GM23338 (cell line): ENCODE data around the gene PTRHD1. TPM values are rescaled to one million over a fixed set of nuclear protein-coding genes. Genes with fewer than 3 reads are reported as not detected.

Source experiments
- ATAC-seq: fragments of 200-7000 bp; cut with Tn5 transposase; 3 replicates; pipeline ENCODE4 v1.9.1; 2020
- DNase-seq: peaks from one replicate; pipeline ENCODE4 v3.0.0-alpha.2; 2015; ENCODE audit warnings: low spot score
- H2AFZ ChIP-seq: fragments of 200-600 bp; sonication (generic); 2 replicates; pipeline ENCODE4 v1.8.0; 2016; ENCODE audit warnings: antibody characterized with exemption, mild to moderate bottlenecking, moderate library complexity
- H3F3A ChIP-seq: fragments of 200-600 bp; sonication (generic); replicated peaks from 2 replicates; pipeline ENCODE4 v1.8.0; 2017; ENCODE audit warnings: antibody characterized with exemption, mixed run types, low read depth
- H3K27ac ChIP-seq: fragments of 200-600 bp; sonication (generic); 2 replicates; pipeline ENCODE4 v1.6.1; 2016; ENCODE audit warnings: low read depth
- H3K27me3 ChIP-seq: fragments of 200-600 bp; sonication (generic); 2 replicates; pipeline ENCODE4 v1.8.0; 2016; ENCODE audit warnings: mild to moderate bottlenecking, mixed run types, moderate library complexity; ENCODE audit not compliant: insufficient read depth
- H3K36me3 ChIP-seq: fragments of 200-600 bp; sonication (generic); 2 replicates; pipeline ENCODE4 v1.8.0; 2016; ENCODE audit warnings: mild to moderate bottlenecking; ENCODE audit not compliant: insufficient read depth
- H3K4me1 ChIP-seq: fragments of 200-600 bp; sonication (generic); 2 replicates; pipeline ENCODE4 v1.8.0; 2016; ENCODE audit warnings: mild to moderate bottlenecking, moderate library complexity; ENCODE audit not compliant: insufficient read depth
- H3K4me2 ChIP-seq: fragments of 200-600 bp; sonication (generic); 2 replicates; pipeline ENCODE4 v1.7.1; 2017; ENCODE audit warnings: mixed run types
- H3K4me3 ChIP-seq: fragments of 200-600 bp; sonication (generic); 2 replicates; pipeline ENCODE4 v1.6.1; 2016; ENCODE audit warnings: mixed run types
- H3K79me2 ChIP-seq: fragments of 200-600 bp; sonication (generic); replicated peaks from 2 replicates; pipeline ENCODE4 v1.8.0; 2017; ENCODE audit warnings: mild to moderate bottlenecking; ENCODE audit not compliant: insufficient read depth
- H3K9me2 ChIP-seq: fragments of 200-600 bp; sonication (generic); 2 replicates; pipeline ENCODE4 v1.8.0; 2017; ENCODE audit not compliant: insufficient read depth
- H4K20me1 ChIP-seq: fragments of 200-600 bp; sonication (generic); replicated peaks from 2 replicates; pipeline ENCODE4 v1.8.0; 2017; ENCODE audit warnings: mild to moderate bottlenecking; ENCODE audit not compliant: insufficient read depth
- H3K27ac Mint-ChIP-seq: 2 replicates; pipeline ENCODE4 v1.8.0; 2020; ENCODE audit warnings: inconsistent platforms, mild to moderate bottlenecking, moderate library complexity, mixed read lengths
- H3K27me3 Mint-ChIP-seq: 3 replicates; pipeline ENCODE4 v1.8.0; 2022; ENCODE audit warnings: low read depth, mild to moderate bottlenecking, moderate library complexity, mixed read lengths, inconsistent platforms; ENCODE audit not compliant: insufficient read depth, poor library complexity
- H3K36me3 Mint-ChIP-seq: 3 replicates; pipeline ENCODE4 v1.8.0; 2021; ENCODE audit warnings: low read depth, mild to moderate bottlenecking, inconsistent platforms, moderate library complexity, mixed read lengths
- H3K4me1 Mint-ChIP-seq: 3 replicates; pipeline ENCODE4 v1.8.0; 2020; ENCODE audit warnings: mild to moderate bottlenecking, inconsistent platforms, mixed read lengths
- H3K4me3 Mint-ChIP-seq: 3 replicates; pipeline ENCODE4 v1.8.0; 2021; ENCODE audit warnings: moderate library complexity, mild to moderate bottlenecking, inconsistent platforms, mixed read lengths
- H3K9me3 Mint-ChIP-seq: 3 replicates; pipeline ENCODE4 v1.8.0; 2020; ENCODE audit warnings: moderate library complexity, mild to moderate bottlenecking, inconsistent platforms, mixed read lengths
- CTCF ChIP-seq, 2 experiments: fragments of 200-600 bp in 1 of 2; sonication (generic) in 1 of 2; conservative IDR thresholded peaks; 2 replicates each; pipeline versions ENCODE4 v1.5.1 to v1.6.1; 2016 to 2017; ENCODE audit warnings: antibody characterized with exemption in 2 of 2, low read depth in 2 of 2, mild to moderate bottlenecking in 2 of 2, moderate library complexity in 1 of 2
- ETS1 ChIP-seq: IDR thresholded peaks from 2 replicates; pipeline ENCODE4 v1.6.1; 2016; ENCODE audit warnings: antibody characterized with exemption
- EZH2phosphoT487 ChIP-seq: fragments of 200-600 bp; sonication (generic); IDR thresholded peaks from one replicate; pipeline ENCODE4 v1.8.1; 2018; ENCODE audit warnings: antibody characterized with exemption; ENCODE audit not compliant: unreplicated experiment
- JUNB ChIP-seq: IDR thresholded peaks from one replicate; pipeline ENCODE4 v1.6.1; 2016; ENCODE audit warnings: antibody characterized with exemption; ENCODE audit not compliant: unreplicated experiment
- NANOG ChIP-seq: IDR thresholded peaks from 2 replicates; pipeline ENCODE4 v1.6.1; 2016; ENCODE audit warnings: antibody characterized with exemption, borderline replicate concordance
- REST ChIP-seq: IDR thresholded peaks from one replicate; pipeline ENCODE4 v1.6.1; 2018; ENCODE audit warnings: antibody characterized with exemption; ENCODE audit not compliant: unreplicated experiment
- STAT1 ChIP-seq: IDR thresholded peaks from one replicate; pipeline ENCODE4 v1.6.1; 2016; ENCODE audit warnings: antibody characterized with exemption; ENCODE audit not compliant: unreplicated experiment
- ZNF114 ChIP-seq: fragments of 250-450 bp; sonication (Bioruptor Pico); IDR thresholded peaks from 2 replicates; pipeline ENCODE4 v1.5.0; 2020; ENCODE audit warnings: mild to moderate bottlenecking, moderate library complexity
- ZNF462 ChIP-seq: fragments of 250-450 bp; sonication (Bioruptor Pico); IDR thresholded peaks from 2 replicates; pipeline ENCODE4 v1.5.0; 2020; ENCODE audit warnings: mild to moderate bottlenecking, moderate library complexity
- polyA plus RNA-seq: library from polyadenylated mRNA; unstranded; fragments of >200 nt; fragmentation: Nextera tagmentation; extraction: Ambion mirVana; gene quantifications from 2 replicates; pipeline ENCODE4 v1.2.1, GENCODE V29; 2016
- total RNA-seq: library from RNA; depleted of rRNA; stranded (reverse); fragments of >200 nt; shearing (Covaris generic); gene quantifications from 2 replicates; pipeline ENCODE4 v1.2.3, GENCODE V29; 2014

The PTRHD1 gene
- total and polyA plus RNA-seq, 2 experiments from 2014 or later, result 46.9 to 105 TPM

GRCh38 chr2:24749069-24749691, 44.0 kb downstream of the PTRHD1 start:
- Histone ChIP-seq H3K4me2 (no peak overlapping the region), H3K27ac (no peak overlapping the region), H3K4me3 (no peak overlapping the region), H2AFZ (no peak overlapping the region), H3K27me3 (no peaks in the 10 kb centered on the region), H3K36me3 (no peaks in the 10 kb centered on the region), H3F3A (no peaks in the 10 kb centered on the region), H3K4me1 (no peaks in the 10 kb centered on the region), H3K9me2 (0 out of 2 replicates have a peak, but pooled peaks cover 4% of the 10 kb centered on the region), H4K20me1 (no peaks in the 10 kb centered on the region), H3K79me2 (no peaks in the 10 kb centered on the region)
- peaks cover 6% of the 10 kb centered on the region for H3K4me1 Mint-ChIP-seq
- ATAC-seq (peak; percentile 99), DNase-seq (peak; percentile 59)
- no peaks in the 10 kb centered on the region for H3K36me3 Mint-ChIP-seq
- no peaks in the 10 kb centered on the region for H3K9me3 Mint-ChIP-seq
- H3K27ac Mint-ChIP-seq, result peak overlapping the region; percentile 10; the same call in 1 of the 2 replicates
- no peaks in the 10 kb centered on the region for H3K27me3 Mint-ChIP-seq
- no peak overlapping the region for H3K4me3 Mint-ChIP-seq
- TF ChIP-seq REST, result no peak
- TF ChIP-seq CTCF (conservative IDR thresholded peaks at IDR 0.05; ENCODE audit: low read depth in 2 of 2), result peak; percentile 14 to 18; a peak in 2 of 4 replicates

GRCh38 chr2:24747299-24747698, 45.9 kb downstream of the PTRHD1 start:
- H3K4me3 Mint-ChIP-seq, result no peak overlapping the region
- H3K27me3 Mint-ChIP-seq, result no peaks in the 10 kb centered on the region
- no peaks in the 10 kb centered on the region for H3K36me3 Mint-ChIP-seq
- no peaks in the 10 kb centered on the region for H3K79me2 ChIP-seq
- no peaks in the 10 kb centered on the region for H3F3A ChIP-seq
- no peak overlapping the region for H3K4me2 ChIP-seq
- H3K4me1 ChIP-seq, result no peaks in the 10 kb centered on the region
- ATAC-seq, result no peak
- no peaks in the 10 kb centered on the region for H4K20me1 ChIP-seq
- H2AFZ ChIP-seq, result no peak overlapping the region
- no peak overlapping the region for H3K27ac ChIP-seq
- no peak overlapping the region for H3K27ac Mint-ChIP-seq
- H3K4me1 Mint-ChIP-seq, result peaks cover 6% of the 10 kb centered on the region
- no peaks in the 10 kb centered on the region for H3K9me2 ChIP-seq
- H3K9me3 Mint-ChIP-seq, result no peaks in the 10 kb centered on the region
- H3K36me3 ChIP-seq, result no peaks in the 10 kb centered on the region
- no peaks in the 10 kb centered on the region for H3K27me3 ChIP-seq
- no peak for DNase-seq
- no peak overlapping the region for H3K4me3 ChIP-seq
- TF ChIP-seq JUNB (no peak), ETS1 (no peak), STAT1 (no peak), EZH2phosphoT487 (no peak), ZNF114 (CRISPR knock-in tag) (no peak), ZNF462 (CRISPR knock-in tag) (no peak), NANOG (no peak)
